Thyroid gland (tissue), 4 donors: ENCODE measurements around the gene CA10.

Experiments used
- CTCF ChIP-seq, 6 experiments: fragments of 200-600 bp in 3 of 6; fragments of 450-650 bp in 3 of 6; sonication (generic) in 3 of 6; IDR thresholded peaks; one replicate each; pipeline ENCODE4 v1.5.1; 2016 to 2019; ENCODE audit warnings: antibody characterized with exemption in 6 of 6, mild to moderate bottlenecking in 2 of 6, inconsistent platforms in 1 of 6, moderate library complexity in 1 of 6
- POLR2A ChIP-seq, 2 donors: fragments of 450-650 bp; IDR thresholded peaks; one replicate each; pipeline ENCODE4 v1.6.1; 2017; ENCODE audit warnings: antibody characterized with exemption in 2 of 2, mild to moderate bottlenecking in 2 of 2, moderate library complexity in 1 of 2

DNA sequence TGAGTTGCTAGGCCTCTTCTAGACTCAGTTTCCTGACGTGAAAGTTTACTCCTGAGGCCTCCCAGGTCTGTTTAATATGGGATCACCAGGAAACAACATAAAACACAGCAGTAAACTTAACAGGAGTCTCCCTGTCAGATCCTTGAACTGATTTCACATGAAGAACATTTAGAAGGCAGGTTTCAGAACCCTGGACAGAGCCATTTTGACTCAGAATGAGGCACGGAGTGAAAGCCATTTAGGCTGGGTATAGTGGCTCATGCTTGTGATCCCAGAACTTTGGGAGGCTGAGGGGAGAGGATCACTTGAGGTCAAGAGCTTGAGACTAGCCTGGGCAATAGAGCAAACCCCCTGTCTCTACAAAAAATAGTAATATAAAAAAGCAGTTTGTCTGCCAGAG is 289.1 kb downstream of the CA10 start:
- no peak for TF ChIP-seq POLR2A (IDR thresholded peaks at IDR 0.05)
- no peak for TF ChIP-seq CTCF (IDR thresholded peaks at IDR 0.05)
